ENCODE measurements around the gene LVRN. TPM values are rescaled to one million over a fixed set of nuclear protein-coding genes. Genes with fewer than 3 reads are reported as not detected.

The LVRN gene
- total RNA-seq, 2 experiments from 2014 or later, result 0.10 TPM; not detected in 1

- CTCF ChIA-PET, result interaction anchor here (1.0 kb wide), 1 partner anchor 100 kb away, joined by 4 read pairs; no protein-coding TSS in a partner anchor
- Mint-ChIP-seq H3K9me3 (no peaks in the 10 kb centered on the region), H3K36me3 (no peaks in the 10 kb centered on the region), H3K27me3 (peaks cover 27% of the 10 kb centered on the region), H3K4me3 (no peak overlapping the region), H3K27ac (no peak overlapping the region), H3K4me1 (ENCODE audit: low read depth) (peaks cover under 1% of the 10 kb centered on the region)
- DNase-seq, result no peak
- POLR2A ChIA-PET, result no interaction called here
- intact Hi-C loops (cut with micrococcal nuclease), result no loop called here
Measured at GRCh38 chr5:115968770-115969169, 6.5 kb downstream of the LVRN start.

GRCh38 chr5:115977096-115977495 lies 14.8 kb downstream of the LVRN start:
- Mint-ChIP-seq H3K4me1 (ENCODE audit: low read depth) (no peaks in the 10 kb centered on the region), H3K36me3 (no peaks in the 10 kb centered on the region), H3K4me3 (no peak overlapping the region), H3K27ac (no peak overlapping the region), H3K27me3 (peaks cover 28% of the 10 kb centered on the region), H3K9me3 (no peaks in the 10 kb centered on the region)
- DNase-seq, result no peak
- CTCF ChIA-PET, result interaction anchor here (0.9 kb wide), 1 partner anchor 136 kb away, joined by 3 read pairs; no protein-coding TSS in a partner anchor
- intact Hi-C loops (cut with micrococcal nuclease), result no loop called here
- POLR2A ChIA-PET, result no interaction called here

- no peak overlapping the region for H3K27ac Mint-ChIP-seq
- no peak overlapping the region for H3K4me3 Mint-ChIP-seq
- peaks cover 31% of the 10 kb centered on the region for H3K27me3 Mint-ChIP-seq
- no peaks in the 10 kb centered on the region for H3K4me1 Mint-ChIP-seq (ENCODE audit: low read depth)
- H3K36me3 Mint-ChIP-seq, result no peaks in the 10 kb centered on the region
- ChIA-PET POLR2A (no interaction called here), CTCF (no interaction called here)
- no peak for DNase-seq
- no peaks in the 10 kb centered on the region for H3K9me3 Mint-ChIP-seq
- intact Hi-C loops (cut with micrococcal nuclease), result no loop called here
Measured at GRCh38 chr5:115977988-115978387, 15.7 kb downstream of the LVRN start.

GRCh38 chr5:115978779-115979178 lies 16.5 kb downstream of the LVRN start:
- Mint-ChIP-seq H3K9me3 (no peaks in the 10 kb centered on the region), H3K4me3 (no peak overlapping the region), H3K4me1 (ENCODE audit: low read depth) (no peaks in the 10 kb centered on the region), H3K27me3 (peaks cover 31% of the 10 kb centered on the region), H3K27ac (no peak overlapping the region), H3K36me3 (no peaks in the 10 kb centered on the region)
- ChIA-PET CTCF (no interaction called here), POLR2A (no interaction called here)
- DNase-seq, result no peak
- intact Hi-C loops (cut with micrococcal nuclease), result no loop called here

- Mint-ChIP-seq H3K27me3 (peaks cover 30% of the 10 kb centered on the region), H3K36me3 (no peaks in the 10 kb centered on the region), H3K9me3 (no peaks in the 10 kb centered on the region), H3K4me1 (ENCODE audit: low read depth) (no peaks in the 10 kb centered on the region), H3K4me3 (no peak overlapping the region), H3K27ac (no peak overlapping the region)
- CTCF ChIA-PET, result no interaction called here
- DNase-seq, result no peak
- intact Hi-C loops (cut with micrococcal nuclease), result no loop called here
- POLR2A ChIA-PET, result no interaction called here
Measured at GRCh38 chr5:115979201-115980041, 17.1 kb downstream of the LVRN start.

- no peak overlapping the region for H3K4me3 Mint-ChIP-seq
- H3K27me3 Mint-ChIP-seq, result peaks cover 18% of the 10 kb centered on the region
- no peak overlapping the region for H3K27ac Mint-ChIP-seq
- H3K4me1 Mint-ChIP-seq (ENCODE audit: low read depth), result no peaks in the 10 kb centered on the region
- no peaks in the 10 kb centered on the region for H3K36me3 Mint-ChIP-seq
- H3K9me3 Mint-ChIP-seq, result no peaks in the 10 kb centered on the region
- POLR2A ChIA-PET, result no interaction called here
- no peak for DNase-seq
- intact Hi-C loops (cut with micrococcal nuclease), result no loop called here
- CTCF ChIA-PET, result no interaction called here
Measured at GRCh38 chr5:115983519-115983918, 21.2 kb downstream of the LVRN start.

GRCh38 chr5:115985802-115986757 lies 23.8 kb downstream of the LVRN start:
- Mint-ChIP-seq H3K27me3 (peaks cover 4% of the 10 kb centered on the region), H3K9me3 (no peaks in the 10 kb centered on the region), H3K4me3 (no peak overlapping the region), H3K36me3 (no peaks in the 10 kb centered on the region), H3K27ac (no peak overlapping the region), H3K4me1 (ENCODE audit: low read depth) (no peaks in the 10 kb centered on the region)
- CTCF ChIA-PET, result no interaction called here
- intact Hi-C loops (cut with micrococcal nuclease), result no loop called here
- POLR2A ChIA-PET, result no interaction called here
- DNase-seq, result no peak

- H3K36me3 Mint-ChIP-seq, result no peaks in the 10 kb centered on the region
- H3K4me3 Mint-ChIP-seq, result no peak overlapping the region
- POLR2A ChIA-PET, result no interaction called here
- DNase-seq, result no peak
- H3K4me1 Mint-ChIP-seq (ENCODE audit: low read depth), result no peaks in the 10 kb centered on the region
- intact Hi-C loops (cut with micrococcal nuclease), result no loop called here
- no peak overlapping the region for H3K27ac Mint-ChIP-seq
- CTCF ChIA-PET, result no interaction called here
- H3K27me3 Mint-ChIP-seq, result peaks cover 2% of the 10 kb centered on the region
- no peaks in the 10 kb centered on the region for H3K9me3 Mint-ChIP-seq
Measured at GRCh38 chr5:115988002-115988401, 25.7 kb downstream of the LVRN start.

- POLR2A ChIA-PET, result no interaction called here
- Mint-ChIP-seq H3K27me3 (peaks cover 4% of the 10 kb centered on the region), H3K9me3 (no peaks in the 10 kb centered on the region), H3K27ac (no peak overlapping the region), H3K4me3 (no peak overlapping the region), H3K36me3 (no peaks in the 10 kb centered on the region), H3K4me1 (ENCODE audit: low read depth) (no peaks in the 10 kb centered on the region)
- CTCF ChIA-PET, result no interaction called here
- intact Hi-C loops (cut with micrococcal nuclease), result no loop called here
- no peak for DNase-seq
Measured at GRCh38 chr5:115992848-115993350, 30.6 kb downstream of the LVRN start.

GRCh38 chr5:115995351-115995750 lies 33.1 kb downstream of the LVRN start:
- Mint-ChIP-seq H3K4me1 (ENCODE audit: low read depth) (no peaks in the 10 kb centered on the region), H3K36me3 (no peaks in the 10 kb centered on the region), H3K9me3 (no peaks in the 10 kb centered on the region), H3K27me3 (peaks cover 5% of the 10 kb centered on the region), H3K4me3 (no peak overlapping the region), H3K27ac (no peak overlapping the region)
- ChIA-PET CTCF (no interaction called here), POLR2A (no interaction called here)
- no peak for DNase-seq
- intact Hi-C loops (cut with micrococcal nuclease), result no loop called here

GRCh38 chr5:116002116-116002906 lies 40.0 kb downstream of the LVRN start:
- CTCF ChIA-PET, result no interaction called here
- DNase-seq, result no peak
- Mint-ChIP-seq H3K36me3 (no peaks in the 10 kb centered on the region), H3K4me3 (no peak overlapping the region), H3K27me3 (peaks cover 7% of the 10 kb centered on the region), H3K4me1 (ENCODE audit: low read depth) (no peaks in the 10 kb centered on the region), H3K9me3 (no peaks in the 10 kb centered on the region), H3K27ac (no peak overlapping the region)
- POLR2A ChIA-PET, result no interaction called here
- intact Hi-C loops (cut with micrococcal nuclease), result no loop called here

- Mint-ChIP-seq H3K36me3 (no peaks in the 10 kb centered on the region), H3K4me1 (ENCODE audit: low read depth) (no peaks in the 10 kb centered on the region), H3K27ac (no peak overlapping the region), H3K27me3 (peaks cover 7% of the 10 kb centered on the region), H3K9me3 (no peaks in the 10 kb centered on the region), H3K4me3 (no peak overlapping the region)
- ChIA-PET POLR2A (no interaction called here), CTCF (no interaction called here)
- DNase-seq, result no peak
- intact Hi-C loops (cut with micrococcal nuclease), result no loop called here
Measured at GRCh38 chr5:116004248-116004647, 42.0 kb downstream of the LVRN start.

Data from activated CD4-positive, alpha-beta memory T cell treated with anti-CD3 and anti-CD28 coated beads for 36 hours (primary cell).